Vagina (tissue), 2 donors: Measurements from ENCODE around the gene BID. TPM values are rescaled to one million over a fixed set of nuclear protein-coding genes. Genes with fewer than 3 reads are reported as not detected.

Experiments used
- DNase-seq, 2 donors: peaks; one replicate each; pipeline ENCODE4 v3.0.0-alpha.2; 2017; ENCODE audit errors: extremely low spot score in 2 of 2
- H3K27ac ChIP-seq: fragments of 200-600 bp; sonication (generic); one replicate; pipeline ENCODE4 v1.5.1; 2019
- H3K27me3 ChIP-seq: fragments of 200-600 bp; sonication (generic); one replicate; pipeline ENCODE4 v1.5.1; 2019
- H3K36me3 ChIP-seq, 2 donors: fragments of 200-600 bp; sonication (generic); one replicate each; pipeline ENCODE4 v1.5.1; 2017 to 2019
- H3K4me1 ChIP-seq: fragments of 200-600 bp; sonication (generic); one replicate; pipeline ENCODE4 v1.5.1; 2019
- H3K4me3 ChIP-seq, 2 donors: fragments of 200-600 bp; sonication (generic); 1 replicate in 1 of 2; 2 replicates in 1 of 2; pipeline ENCODE4 v1.5.1; 2016 to 2019
- H3K9me3 ChIP-seq: fragments of 200-600 bp; sonication (generic); one replicate; pipeline ENCODE4 v1.5.1; 2019
- CTCF ChIP-seq, 3 experiments: fragments of 450-650 bp in 2 of 3; fragments of 200-600 bp in 1 of 3; sonication (generic) in 1 of 3; IDR thresholded peaks; one replicate each; pipeline ENCODE4 v1.5.1; 2017 to 2019; ENCODE audit warnings: antibody characterized with exemption in 3 of 3, mild to moderate bottlenecking in 2 of 3, moderate library complexity in 2 of 3
- POLR2A ChIP-seq, 2 donors: fragments of 450-650 bp; IDR thresholded peaks; one replicate each; pipeline ENCODE4 v1.6.1; 2017; ENCODE audit warnings: antibody characterized with exemption in 2 of 2, mild to moderate bottlenecking in 2 of 2, moderate library complexity in 2 of 2
- POLR2AphosphoS5 ChIP-seq, 2 donors: sonication (generic); formaldehyde crosslinking; IDR thresholded peaks; one replicate each; pipeline ENCODE4 v1.9.0; 2017; ENCODE audit warnings: antibody characterized with exemption in 2 of 2, mild to moderate bottlenecking in 2 of 2, low read depth in 1 of 2; ENCODE audit not compliant: insufficient read depth in 1 of 2
- intact Hi-C: fragments of 100-400 bp; cut with DNase I; formaldehyde crosslinking; loops from one replicate; pipeline ENCODE4 v1.15.1; 2023
- total RNA-seq: library from RNA; depleted of rRNA; stranded (reverse); fragments of >200 nt; gene quantifications from one replicate; pipeline ENCODE4 v1.2.3, GENCODE V29; 2016

The BID gene
- total RNA-seq, 1 donor from 2014 or later, result 36.3 TPM

GRCh38 chr22:17815703-17816254, 41.5 kb upstream of the BID start:
- Histone ChIP-seq H3K36me3 (peaks cover 0 to 29% of the 10 kb centered on the region in 2 donors), H3K27ac (no peak overlapping the region), H3K9me3 (no peaks in the 10 kb centered on the region), H3K4me1 (no peaks in the 10 kb centered on the region), H3K4me3 (no peak overlapping the region), H3K27me3 (no peaks in the 10 kb centered on the region)
- TF ChIP-seq CTCF (IDR thresholded peaks at IDR 0.05) (no peak), POLR2AphosphoS5 (IDR thresholded peaks at IDR 0.05; ENCODE audit: insufficient read depth in 1 of 2, low read depth in 1 of 2) (no peak), POLR2A (IDR thresholded peaks at IDR 0.05) (no peak)
- DNase-seq, result no peak
- intact Hi-C loops, result no loop called here

- Histone ChIP-seq H3K27me3 (no peaks in the 10 kb centered on the region), H3K36me3 (peaks cover 0 to 29% of the 10 kb centered on the region in 2 donors), H3K27ac (no peak overlapping the region), H3K9me3 (no peaks in the 10 kb centered on the region), H3K4me3 (no peak overlapping the region), H3K4me1 (no peaks in the 10 kb centered on the region)
- DNase-seq, result no peak
- intact Hi-C loops, result no loop called here
- TF ChIP-seq POLR2AphosphoS5 (IDR thresholded peaks at IDR 0.05; ENCODE audit: insufficient read depth in 1 of 2, low read depth in 1 of 2) (no peak), CTCF (IDR thresholded peaks at IDR 0.05) (no peak), POLR2A (IDR thresholded peaks at IDR 0.05) (no peak)
These were observed 40.6 kb upstream of the BID start for GRCh38 chr22:17814830-17815229.

GRCh38 chr22:17814084-17814483, 39.8 kb upstream of the BID start:
- Histone ChIP-seq H3K36me3 (peaks cover 0 to 33% of the 10 kb centered on the region in 2 donors), H3K4me3 (no peak overlapping the region), H3K27ac (no peak overlapping the region), H3K4me1 (no peaks in the 10 kb centered on the region), H3K27me3 (no peaks in the 10 kb centered on the region), H3K9me3 (no peaks in the 10 kb centered on the region)
- no peak for TF ChIP-seq CTCF (IDR thresholded peaks at IDR 0.05)
- TF ChIP-seq POLR2AphosphoS5 (IDR thresholded peaks at IDR 0.05; ENCODE audit: insufficient read depth in 1 of 2, low read depth in 1 of 2), result no peak
- intact Hi-C loops, result no loop called here
- DNase-seq, result no peak

GRCh38 chr22:17811119-17811518, 36.9 kb upstream of the BID start:
- no peaks in the 10 kb centered on the region for H3K27me3 ChIP-seq
- H3K36me3 ChIP-seq, result peaks cover 0 to 33% of the 10 kb centered on the region in 2 donors
- no peaks in the 10 kb centered on the region for H3K9me3 ChIP-seq
- H3K4me1 ChIP-seq, result no peaks in the 10 kb centered on the region
- TF ChIP-seq POLR2A (IDR thresholded peaks at IDR 0.05) (no peak), POLR2AphosphoS5 (IDR thresholded peaks at IDR 0.05; ENCODE audit: insufficient read depth in 1 of 2, low read depth in 1 of 2) (no peak), CTCF (IDR thresholded peaks at IDR 0.05) (no peak)
- H3K4me3 ChIP-seq, result no peak overlapping the region
- H3K27ac ChIP-seq, result no peak overlapping the region
- DNase-seq, result no peak
- intact Hi-C loops, result no loop called here

- no peak for DNase-seq
- peaks cover 0 to 29% of the 10 kb centered on the region in 2 donors for H3K36me3 ChIP-seq
- no peaks in the 10 kb centered on the region for H3K27me3 ChIP-seq
- no peak for TF ChIP-seq POLR2AphosphoS5 (IDR thresholded peaks at IDR 0.05; ENCODE audit: insufficient read depth in 1 of 2, low read depth in 1 of 2)
- no peak for TF ChIP-seq POLR2A (IDR thresholded peaks at IDR 0.05)
- no peak for TF ChIP-seq CTCF (IDR thresholded peaks at IDR 0.05)
- intact Hi-C loops, result no loop called here
- no peak overlapping the region for H3K27ac ChIP-seq
- no peaks in the 10 kb centered on the region for H3K4me1 ChIP-seq
- H3K4me3 ChIP-seq, result no peak overlapping the region
- H3K9me3 ChIP-seq, result no peaks in the 10 kb centered on the region
These were observed 36.4 kb upstream of the BID start for GRCh38 chr22:17810570-17811116.
